Sigmoid colon (tissue), 4 donors: Measurements from ENCODE around the gene PPT2.

ENCODE experiments used
- EP300 ChIP-seq, 4 donors: sonication (generic); formaldehyde crosslinking; IDR thresholded peaks; one replicate each; pipeline ENCODE4 v1.6.1; 2017; ENCODE audit warnings: antibody characterized with exemption in 4 of 4
- POLR2A ChIP-seq, 2 donors: fragments of 450-650 bp; IDR thresholded peaks; one replicate each; pipeline ENCODE4 v1.6.1; 2016; ENCODE audit warnings: antibody characterized with exemption in 2 of 2, mild to moderate bottlenecking in 2 of 2, moderate library complexity in 2 of 2
- POLR2AphosphoS5 ChIP-seq, 4 donors: sonication (generic); formaldehyde crosslinking; IDR thresholded peaks; one replicate each; pipeline ENCODE4 v1.6.1; 2017; ENCODE audit warnings: antibody characterized with exemption in 4 of 4

DNA sequence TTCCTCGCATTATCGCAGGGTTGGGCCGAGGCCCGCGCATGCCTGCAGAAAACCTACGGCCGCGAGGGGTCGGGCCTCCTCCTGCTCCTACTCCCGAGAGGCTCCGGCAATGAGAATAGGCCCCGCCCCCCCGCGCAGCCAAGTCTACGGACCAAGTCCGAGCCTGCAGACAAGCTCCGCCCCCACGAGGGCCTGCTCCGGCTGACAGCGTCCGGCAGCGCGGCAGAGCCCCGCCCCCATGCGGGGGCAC, 41.6 kb downstream of the PPT2 start:
- TF ChIP-seq POLR2AphosphoS5 (IDR thresholded peaks at IDR 0.05) (no peak), EP300 (IDR thresholded peaks at IDR 0.05) (no peak), POLR2A (IDR thresholded peaks at IDR 0.05) (no peak)
